HepG2 (cell line): ENCODE measurements around the gene WDR82.

Source experiments
- ARID5B ChIP-seq: IDR thresholded peaks from 2 replicates; pipeline ENCODE4 v1.4.0; 2020; ENCODE audit warnings: mild to moderate bottlenecking, missing genetic modification reagents
- BRF2 ChIP-seq: sonication (generic); formaldehyde crosslinking; IDR thresholded peaks from 2 replicates; pipeline ENCODE4 v1.8.1; 2022; ENCODE audit warnings: mild to moderate bottlenecking, missing genetic modification reagents
- EP300 ChIP-seq, 3 experiments: sonication (generic) in 1 of 3; formaldehyde crosslinking in 1 of 3; IDR thresholded peaks; 2 replicates each; pipeline versions ENCODE4 v1.5.1 to v1.6.1; 2011 to 2020; ENCODE audit warnings: low read depth in 2 of 3, low read length in 2 of 3, borderline replicate concordance in 1 of 3, improper control_type of control experiment in 1 of 3, mild to moderate bottlenecking in 1 of 3, missing genetic modification reagents in 1 of 3, moderate library complexity in 1 of 3
- GLI4 ChIP-seq: sonication (generic); formaldehyde crosslinking; IDR thresholded peaks from 2 replicates; pipeline ENCODE4 v1.5.1; 2020; ENCODE audit warnings: missing genetic modification reagents, mild to moderate bottlenecking, moderate library complexity, borderline replicate concordance
- NONO ChIP-seq, 2 experiments: fragments of 450-650 bp in 1 of 2; sonication (generic) in 1 of 2; formaldehyde crosslinking in 1 of 2; IDR thresholded peaks in 1 of 2; conservative IDR thresholded peaks in 1 of 2; 2 replicates each; pipeline versions ENCODE4 v1.6.1 to v1.8.0; 2017 to 2022; ENCODE audit warnings: mild to moderate bottlenecking in 1 of 2, missing genetic modification reagents in 1 of 2, moderate library complexity in 1 of 2
- RNF2 ChIP-seq: fragments of 450-650 bp; conservative IDR thresholded peaks from 2 replicates; pipeline ENCODE4 v1.6.1; 2016; ENCODE audit warnings: low read depth
- SIN3A ChIP-seq: IDR thresholded peaks from 2 replicates; pipeline ENCODE4 v1.6.1; 2011; ENCODE audit warnings: low read depth, mild to moderate bottlenecking, control low read depth, low read length, borderline replicate concordance
- TEF ChIP-seq: sonication (generic); formaldehyde crosslinking; IDR thresholded peaks from 2 replicates; pipeline ENCODE4 v1.5.0; 2020; ENCODE audit warnings: missing genetic modification reagents
- TRIM24 ChIP-seq: sonication (generic); formaldehyde crosslinking; IDR thresholded peaks from 2 replicates; pipeline ENCODE4 v1.8.0; 2022; ENCODE audit warnings: mild to moderate bottlenecking, missing genetic modification reagents
- ZBTB1 ChIP-seq: sonication (generic); formaldehyde crosslinking; IDR thresholded peaks from 2 replicates; pipeline ENCODE4 v1.4.0; 2020; ENCODE audit warnings: missing genetic modification reagents, borderline replicate concordance
- ZBTB2 ChIP-seq: sonication (generic); formaldehyde crosslinking; IDR thresholded peaks from 2 replicates; pipeline ENCODE4 v1.8.0; 2022; ENCODE audit warnings: low read depth, missing genetic modification reagents
- ZNF432 ChIP-seq: sonication (generic); formaldehyde crosslinking; IDR thresholded peaks from 2 replicates; pipeline ENCODE4 v1.5.0; 2020; ENCODE audit warnings: missing genetic modification reagents, mild to moderate bottlenecking, borderline replicate concordance
- ZNF687 ChIP-seq: sonication (generic); formaldehyde crosslinking; IDR thresholded peaks from 2 replicates; pipeline ENCODE4 v1.5.1; 2020; ENCODE audit warnings: mild to moderate bottlenecking, missing genetic modification reagents, moderate library complexity

GRCh38 chr3:52292247-52293065 is 14.0 kb upstream of the WDR82 start:
- TF ChIP-seq GLI4 (CRISPR knock-in tag) (no peak), TEF (no peak), ZNF687 (no peak), NONO (IDR thresholded peaks at IDR 0.05) (no peak), NONO (CRISPR knock-in tag; conservative IDR thresholded peaks at IDR 0.05) (no peak), TRIM24 (CRISPR knock-in tag) (no peak), ZBTB2 (CRISPR knock-in tag) (no peak), ZNF432 (no peak), ZBTB1 (CRISPR knock-in tag) (no peak), EP300 (IDR thresholded peaks at IDR 0.05; ENCODE audit: low read depth in 2 of 2, low read length in 2 of 2) (no peak), EP300 (CRISPR knock-in tag; IDR thresholded peaks at IDR 0.05; ENCODE audit: borderline replicate concordance) (no peak), RNF2 (no peak), BRF2 (CRISPR knock-in tag) (no peak), SIN3A (no peak), ARID5B (CRISPR knock-in tag) (no peak)
